Astrocyte of the spinal cord (primary cell): ENCODE data around the gene RAD54L2.
A peak's percentile ranks its signal among the peaks of the same experiment; 100 is the strongest.

ENCODE experiments used
- DNase-seq: peaks from one replicate; pipeline ENCODE4 v3.0.0; 2011; ENCODE audit warnings: low read depth, low spot score
- H3K4me3 ChIP-seq: 2 replicates; pipeline ENCODE4 v1.5.1; 2011; ENCODE audit warnings: low read depth, mild to moderate bottlenecking, low read length, moderate library complexity
- in situ Hi-C: cut with HindIII; loops from 2 replicates; pipeline ENCODE4 v1.10.0; 2017; ENCODE audit warnings: low sequenced_read_pairs
- TF ChIP-seq, protein P1 (sequence below): IDR thresholded peaks from 2 replicates; pipeline ENCODE4 v1.5.1; 2012; ENCODE audit warnings: low read depth, mild to moderate bottlenecking, low read length, inconsistent platforms

Gene RAD54L2, protein sequence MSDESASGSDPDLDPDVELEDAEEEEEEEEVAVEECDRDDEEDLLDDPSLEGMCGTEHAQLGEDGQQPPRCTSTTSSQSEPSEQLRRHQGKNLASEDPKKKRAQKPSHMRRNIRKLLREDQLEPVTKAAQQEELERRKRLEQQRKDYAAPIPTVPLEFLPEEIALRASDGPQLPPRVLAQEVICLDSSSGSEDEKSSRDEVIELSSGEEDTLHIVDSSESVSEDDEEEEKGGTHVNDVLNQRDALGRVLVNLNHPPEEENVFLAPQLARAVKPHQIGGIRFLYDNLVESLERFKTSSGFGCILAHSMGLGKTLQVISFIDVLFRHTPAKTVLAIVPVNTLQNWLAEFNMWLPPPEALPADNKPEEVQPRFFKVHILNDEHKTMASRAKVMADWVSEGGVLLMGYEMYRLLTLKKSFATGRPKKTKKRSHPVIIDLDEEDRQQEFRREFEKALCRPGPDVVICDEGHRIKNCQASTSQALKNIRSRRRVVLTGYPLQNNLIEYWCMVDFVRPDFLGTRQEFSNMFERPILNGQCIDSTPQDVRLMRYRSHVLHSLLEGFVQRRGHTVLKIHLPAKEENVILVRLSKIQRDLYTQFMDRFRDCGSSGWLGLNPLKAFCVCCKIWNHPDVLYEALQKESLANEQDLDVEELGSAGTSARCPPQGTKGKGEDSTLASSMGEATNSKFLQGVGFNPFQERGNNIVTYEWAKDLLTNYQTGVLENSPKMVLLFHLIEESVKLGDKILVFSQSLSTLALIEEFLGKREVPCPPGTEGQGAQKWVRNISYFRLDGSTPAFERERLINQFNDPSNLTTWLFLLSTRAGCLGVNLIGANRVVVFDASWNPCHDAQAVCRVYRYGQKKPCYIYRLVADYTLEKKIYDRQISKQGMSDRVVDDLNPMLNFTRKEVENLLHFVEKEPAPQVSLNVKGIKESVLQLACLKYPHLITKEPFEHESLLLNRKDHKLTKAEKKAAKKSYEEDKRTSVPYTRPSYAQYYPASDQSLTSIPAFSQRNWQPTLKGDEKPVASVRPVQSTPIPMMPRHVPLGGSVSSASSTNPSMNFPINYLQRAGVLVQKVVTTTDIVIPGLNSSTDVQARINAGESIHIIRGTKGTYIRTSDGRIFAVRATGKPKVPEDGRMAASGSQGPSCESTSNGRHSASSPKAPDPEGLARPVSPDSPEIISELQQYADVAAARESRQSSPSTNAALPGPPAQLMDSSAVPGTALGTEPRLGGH (N-terminal part only)

DNA sequence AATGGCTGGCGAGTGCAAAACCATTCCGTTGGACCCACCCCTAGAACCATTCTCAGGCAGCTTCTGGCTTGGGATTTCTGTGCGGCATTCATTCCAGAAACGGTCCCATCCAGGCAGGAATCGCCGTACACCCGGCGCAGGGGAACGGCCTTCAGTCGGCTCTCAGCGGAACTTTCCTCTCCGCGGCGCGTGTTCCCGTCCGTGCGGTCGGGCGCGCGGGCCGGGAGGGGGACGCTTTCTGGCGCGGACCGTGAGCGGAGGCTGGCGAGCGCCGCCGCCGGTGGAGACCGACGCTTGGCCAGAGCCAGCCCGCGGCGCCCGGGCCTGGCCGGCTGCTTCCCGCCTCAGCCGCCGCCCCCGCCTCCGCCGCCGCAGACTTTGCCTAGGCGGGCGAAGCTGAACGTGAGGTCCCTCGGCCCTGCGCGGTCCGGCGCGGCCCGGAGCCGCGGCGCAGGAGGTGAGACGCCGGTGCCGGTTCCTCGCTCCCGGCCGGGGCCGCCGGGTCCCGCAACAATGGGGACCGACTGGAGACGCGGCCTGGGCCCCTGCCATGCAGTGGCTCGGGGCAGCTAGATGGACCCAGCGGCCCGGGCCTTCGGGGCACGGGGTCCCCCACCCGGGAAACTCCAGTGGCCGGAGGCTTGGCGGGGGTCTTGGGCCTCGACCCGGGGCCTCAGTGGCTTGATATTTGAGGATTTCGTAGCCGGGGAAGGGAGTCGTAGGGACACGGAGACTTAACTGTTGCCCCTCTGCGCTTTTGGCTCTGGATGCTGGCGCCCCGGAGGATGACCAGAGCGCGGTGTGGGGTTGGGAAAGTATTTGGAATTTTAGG lies at the start of gene RAD54L2:
Gene RAD54L2, plus strand, starts transcription at position 261 of the 832 bp plus-strand sequence. CDS start 51,702 bp downstream, outside the sequence.
- peak within 1 kb of the TSS; percentile 86 for H3K4me3 ChIP-seq
- in situ Hi-C loops, result no loop called here
- TF ChIP-seq, protein P1, sequence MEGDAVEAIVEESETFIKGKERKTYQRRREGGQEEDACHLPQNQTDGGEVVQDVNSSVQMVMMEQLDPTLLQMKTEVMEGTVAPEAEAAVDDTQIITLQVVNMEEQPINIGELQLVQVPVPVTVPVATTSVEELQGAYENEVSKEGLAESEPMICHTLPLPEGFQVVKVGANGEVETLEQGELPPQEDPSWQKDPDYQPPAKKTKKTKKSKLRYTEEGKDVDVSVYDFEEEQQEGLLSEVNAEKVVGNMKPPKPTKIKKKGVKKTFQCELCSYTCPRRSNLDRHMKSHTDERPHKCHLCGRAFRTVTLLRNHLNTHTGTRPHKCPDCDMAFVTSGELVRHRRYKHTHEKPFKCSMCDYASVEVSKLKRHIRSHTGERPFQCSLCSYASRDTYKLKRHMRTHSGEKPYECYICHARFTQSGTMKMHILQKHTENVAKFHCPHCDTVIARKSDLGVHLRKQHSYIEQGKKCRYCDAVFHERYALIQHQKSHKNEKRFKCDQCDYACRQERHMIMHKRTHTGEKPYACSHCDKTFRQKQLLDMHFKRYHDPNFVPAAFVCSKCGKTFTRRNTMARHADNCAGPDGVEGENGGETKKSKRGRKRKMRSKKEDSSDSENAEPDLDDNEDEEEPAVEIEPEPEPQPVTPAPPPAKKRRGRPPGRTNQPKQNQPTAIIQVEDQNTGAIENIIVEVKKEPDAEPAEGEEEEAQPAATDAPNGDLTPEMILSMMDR, result no peak

GRCh38 chr3:51498876-51499738 lies 39.4 kb upstream of the RAD54L2 start:
- peak overlapping the region; percentile 81 for H3K4me3 ChIP-seq
- in situ Hi-C loops, result no loop called here
- TF ChIP-seq, protein P1, result no peak

More for the DNA sequence above, at the start of gene RAD54L2:
- DNase-seq, result peak; percentile 88

DNA sequence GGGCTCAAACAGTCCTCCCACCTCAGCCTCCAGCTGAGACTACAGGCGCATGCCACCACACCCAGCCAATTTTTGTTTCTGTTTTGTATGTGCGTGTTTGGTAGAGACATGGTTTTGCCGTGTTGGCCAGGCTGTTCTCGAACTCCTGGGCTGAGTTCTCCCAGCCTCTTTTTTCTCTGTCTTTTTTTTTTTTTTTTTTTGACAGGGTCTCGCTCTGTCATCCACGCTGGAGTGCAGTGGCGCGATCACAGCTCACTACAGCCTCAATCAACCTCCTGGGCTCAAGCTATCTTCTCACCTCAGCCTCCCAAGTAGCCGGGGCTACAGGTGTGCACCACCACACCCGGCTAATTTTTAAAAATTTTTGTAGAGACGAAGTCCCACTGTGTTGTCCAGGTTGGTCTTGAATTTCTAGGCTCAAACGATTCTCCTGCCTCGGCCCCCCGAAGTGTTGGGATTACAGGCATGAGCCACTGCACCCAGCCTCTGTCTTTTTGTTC lies 37.8 kb upstream of the RAD54L2 start:
- H3K4me3 ChIP-seq, result peak overlapping the region; percentile 22
- DNase-seq, result no peak
- TF ChIP-seq, protein P1, result no peak
- in situ Hi-C loops, result no loop called here

More at GRCh38 chr3:51498876-51499738, 39.4 kb upstream of the RAD54L2 start:
- DNase-seq, result peak; percentile 96

GRCh38 chr3:51501833-51502561 lies 36.5 kb upstream of the RAD54L2 start:
- TF ChIP-seq, protein P1, result peak; percentile 95
- in situ Hi-C loops, result no loop called here
- peak; percentile 77 for DNase-seq
- H3K4me3 ChIP-seq, result no peak overlapping the region

- in situ Hi-C loops, result no loop called here
- no peak for DNase-seq
- TF ChIP-seq, protein P1, result no peak
- H3K4me3 ChIP-seq, result no peak overlapping the region
These were observed 36.0 kb upstream of the RAD54L2 start for GRCh38 chr3:51502562-51502910.
